Cerebellar cortex (tissue), 1 donor: ENCODE results near the gene ITIH4.

Source experiments
- DNase-seq: peaks from one replicate; pipeline ENCODE4 v3.0.0-alpha.2; 2015; ENCODE audit warnings: low spot score

The ITIH4 gene

GRCh38 chr3:52848617-52849016, 18.1 kb upstream of the ITIH4 start:
- no peak for DNase-seq

- no peak for DNase-seq
Measured at GRCh38 chr3:52847726-52848125, 17.3 kb upstream of the ITIH4 start.

DNA sequence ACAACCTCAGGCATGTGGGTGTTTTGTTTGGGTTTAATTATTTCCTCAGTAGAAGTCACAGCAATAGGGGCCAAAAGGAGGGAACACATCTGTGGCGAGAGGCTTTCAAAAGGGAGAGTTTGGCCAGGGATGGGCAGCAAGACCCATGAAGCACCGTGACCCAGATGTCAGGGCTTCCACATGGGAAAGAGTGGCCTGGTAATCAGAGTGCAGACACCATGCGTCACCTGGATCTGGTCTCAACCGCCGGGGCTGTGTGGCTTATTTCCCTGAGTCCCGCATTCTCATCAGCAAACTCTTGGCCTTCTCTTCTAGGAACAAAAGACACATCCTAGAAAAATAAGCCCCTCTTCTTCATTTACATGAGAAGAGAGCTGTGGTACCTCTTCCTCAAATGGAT, 16.8 kb upstream of the ITIH4 start:
- DNase-seq: no peak

DNA sequence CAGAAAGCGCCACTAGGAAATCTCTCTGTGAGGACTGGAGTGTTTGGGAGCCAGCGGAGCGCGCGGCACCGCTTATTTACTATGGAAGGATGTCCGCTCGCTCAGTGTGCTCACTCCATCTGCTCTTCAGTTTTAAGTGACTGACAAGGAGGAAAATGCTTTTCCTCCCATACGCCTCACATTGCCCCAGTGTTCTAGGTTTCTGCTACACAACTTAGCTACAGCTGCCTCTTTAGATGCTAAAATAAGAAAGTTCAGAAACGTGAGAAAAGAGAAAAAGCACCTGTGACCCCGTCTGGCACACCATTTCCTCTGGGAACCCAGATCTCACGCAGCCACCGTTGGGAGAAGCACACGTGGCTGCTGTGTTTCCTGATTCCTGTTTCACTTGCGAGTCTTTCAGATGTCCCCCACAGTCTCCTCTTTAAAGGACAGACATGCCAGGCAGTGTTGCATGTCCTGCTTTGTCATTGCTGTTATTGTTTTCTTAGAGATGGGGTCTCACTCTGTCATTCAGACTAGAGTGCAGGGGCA, 16.0 kb upstream of the ITIH4 start:
- DNase-seq: peak; percentile 61

DNA sequence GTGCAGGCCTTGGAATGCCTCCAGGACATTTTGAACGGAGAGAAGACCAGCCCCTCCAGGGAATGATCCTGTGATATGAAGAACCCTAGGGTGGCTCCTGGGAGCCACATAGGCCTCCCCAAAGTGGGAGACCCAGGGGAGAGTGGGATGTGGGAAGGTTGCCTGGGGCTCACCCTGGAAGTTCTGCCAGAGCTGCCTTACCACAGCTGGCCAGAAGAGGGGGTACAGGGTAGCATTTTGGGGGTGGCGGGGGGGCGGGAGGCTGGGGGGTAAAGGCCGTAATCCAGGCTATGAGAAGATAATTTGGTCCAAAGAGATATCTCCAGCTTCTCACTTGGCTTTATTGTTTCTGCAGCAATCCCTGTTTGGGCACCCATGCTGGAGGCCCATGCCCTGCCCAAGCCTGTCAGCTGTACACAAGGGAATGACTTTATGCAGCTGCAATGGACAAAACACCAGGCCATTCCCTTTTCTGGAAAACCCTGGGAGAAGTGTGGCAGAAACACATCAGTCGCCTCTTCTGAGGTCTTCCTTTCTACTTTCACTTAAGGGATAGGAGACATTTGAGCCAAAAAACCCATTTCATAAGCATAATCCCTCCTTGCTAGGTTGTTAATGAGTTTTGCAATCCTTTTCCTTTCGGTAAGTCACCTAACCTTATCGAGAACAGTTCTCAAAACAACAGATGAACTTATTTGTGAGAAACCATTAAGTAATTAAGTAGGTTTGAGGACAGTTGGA, 15.4 kb upstream of the ITIH4 start:
- DNase-seq: no peak

GRCh38 chr3:52845157-52845556, 14.7 kb upstream of the ITIH4 start:
- no peak for DNase-seq

DNA sequence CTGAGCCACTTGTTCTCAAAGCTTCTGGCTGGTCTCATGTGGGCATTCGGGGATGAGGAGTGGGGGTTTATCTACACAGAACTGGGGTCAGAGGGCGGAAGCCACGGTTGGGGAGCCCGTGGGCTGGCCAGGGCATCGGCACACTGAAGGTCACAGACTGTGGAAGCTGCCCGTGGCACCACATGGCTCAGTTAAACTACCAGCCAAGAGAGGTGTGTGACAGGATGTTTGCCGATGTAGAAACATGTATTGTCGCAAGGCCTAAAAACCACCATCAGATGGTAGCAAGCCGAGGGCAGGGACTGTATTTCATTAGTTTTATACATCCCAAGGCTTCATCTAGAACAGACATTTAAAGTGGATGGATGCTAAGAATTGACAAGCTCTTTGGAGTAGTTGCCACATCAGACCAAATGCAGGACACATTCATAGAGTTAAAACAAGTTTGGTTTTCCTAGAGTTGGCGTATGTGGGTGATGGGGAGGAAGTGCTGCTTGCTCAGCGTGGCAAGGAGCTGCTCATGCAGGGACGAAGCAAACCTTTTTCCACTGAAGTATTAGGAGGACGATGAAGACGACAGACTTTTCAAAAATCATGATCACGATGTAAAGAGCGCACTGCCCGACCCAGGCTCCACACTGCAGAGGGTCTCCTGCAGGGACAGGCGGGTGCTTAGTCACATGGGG, 14.0 kb upstream of the ITIH4 start:
- DNase-seq: no peak

DNA sequence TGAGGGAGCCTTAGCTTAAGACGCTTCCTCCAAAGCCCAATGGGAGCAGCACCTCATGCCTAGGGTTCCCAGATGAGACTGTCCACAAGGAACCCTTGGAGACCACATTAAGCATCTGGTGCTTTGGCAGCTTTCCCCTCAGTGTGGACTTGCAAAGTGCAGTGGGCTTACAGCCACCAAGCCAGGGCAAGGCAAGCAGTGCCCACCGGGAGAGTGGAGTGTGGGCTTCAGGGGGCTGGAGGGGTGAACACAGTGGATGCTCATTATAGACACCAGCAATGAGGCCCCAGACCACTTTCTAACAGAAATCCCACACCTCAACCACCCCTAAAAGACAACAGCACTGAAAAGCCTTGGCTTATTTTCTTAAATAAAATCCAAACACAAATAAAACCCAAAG, 13.4 kb upstream of the ITIH4 start:
- no peak for DNase-seq

DNA sequence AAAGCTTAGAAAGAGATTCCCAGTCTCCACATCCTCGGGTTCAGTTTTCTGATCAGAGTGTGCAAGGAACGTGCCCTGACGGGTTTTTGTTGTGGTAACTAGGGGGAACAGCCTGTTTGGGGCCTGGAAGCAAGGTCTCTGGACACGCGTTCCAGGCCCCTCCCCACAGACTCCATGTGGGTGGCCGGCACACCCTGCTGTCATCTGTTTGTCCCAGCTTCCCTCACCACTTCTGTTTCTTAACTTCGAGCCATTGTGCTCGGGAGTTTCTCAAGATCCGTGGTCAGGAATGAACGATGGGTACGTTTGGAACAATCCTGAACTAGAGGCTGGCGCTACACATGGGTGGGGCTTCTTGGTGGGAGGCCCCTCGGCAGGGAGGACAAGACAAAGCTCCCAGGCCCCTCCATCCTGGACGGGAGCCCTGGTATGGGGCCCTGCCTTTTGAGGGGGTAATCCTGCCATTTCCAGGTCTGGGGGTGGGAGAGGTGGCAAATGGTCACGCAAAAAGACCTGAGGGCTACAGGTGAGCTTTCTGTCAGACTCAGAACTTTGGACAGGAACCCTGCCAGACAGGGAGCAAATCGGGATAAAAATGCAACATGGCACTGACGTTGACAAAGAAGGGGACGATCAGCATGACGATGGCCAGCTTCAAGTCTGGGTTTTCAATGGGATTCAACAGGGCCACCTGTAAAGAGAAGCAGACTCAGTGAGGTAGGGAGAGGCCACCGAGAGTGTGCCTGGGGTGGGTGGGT, 12.8 kb upstream of the ITIH4 start:
- DNase-seq: no peak

GRCh38 chr3:52842424-52842823, 12.0 kb upstream of the ITIH4 start:
- no peak for DNase-seq

DNA sequence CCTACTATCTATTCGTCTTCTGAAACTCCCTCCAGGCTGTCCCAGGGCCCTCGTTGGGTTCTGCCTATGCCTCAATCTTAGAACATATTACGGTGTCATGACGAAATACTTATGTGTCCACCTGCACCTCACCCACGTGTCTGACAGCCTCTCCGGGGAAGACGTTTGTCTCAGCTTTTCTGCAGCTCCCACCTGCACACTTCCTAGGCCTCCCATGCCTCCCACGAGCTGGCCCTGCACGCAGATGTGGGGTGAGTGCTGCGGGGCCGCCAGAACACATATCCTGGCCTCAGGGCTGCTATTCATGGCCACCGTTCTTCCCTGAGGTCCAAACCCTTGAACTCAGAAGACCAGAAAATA, 11.5 kb upstream of the ITIH4 start:
- DNase-seq: no peak

DNA sequence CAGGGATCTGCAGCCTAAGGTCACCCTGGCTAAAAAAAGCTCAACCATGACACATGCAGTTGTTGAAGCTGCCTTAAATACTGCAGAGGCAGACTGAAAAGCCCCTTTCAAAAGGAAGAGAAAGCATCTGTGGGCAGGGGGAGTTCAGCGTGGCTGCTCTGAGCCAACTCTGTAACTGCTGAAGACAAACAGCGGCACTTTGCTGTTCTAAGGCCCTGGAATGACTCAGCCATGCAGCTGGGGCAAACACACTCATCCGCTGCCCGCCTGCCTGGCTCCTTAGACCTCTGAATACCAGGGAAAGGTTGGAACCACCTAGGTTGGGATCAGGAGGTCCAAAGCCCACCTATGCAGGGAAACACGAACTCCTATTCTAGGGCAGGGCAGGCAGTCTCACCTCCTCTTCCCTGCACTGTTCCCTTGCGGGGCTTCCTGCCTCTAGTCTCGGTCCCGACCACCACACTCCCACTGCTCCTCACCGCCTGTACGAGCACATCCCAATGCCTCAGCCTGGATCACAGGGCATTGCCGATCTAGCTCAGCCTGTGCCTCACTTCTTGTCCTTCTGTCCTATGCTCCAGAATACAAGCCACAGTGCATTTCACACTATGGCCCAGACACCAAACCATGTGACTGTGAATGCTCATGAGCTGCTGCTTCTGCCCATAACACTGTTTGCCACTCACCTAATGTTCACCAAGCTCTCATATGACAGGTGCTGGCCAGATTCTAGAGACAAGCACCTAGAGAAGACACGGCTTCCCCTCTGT, 10.9 kb upstream of the ITIH4 start:
- no peak for DNase-seq

GRCh38 chr3:52839892-52840545, 9.5 kb upstream of the ITIH4 start:
- no peak for DNase-seq

DNA sequence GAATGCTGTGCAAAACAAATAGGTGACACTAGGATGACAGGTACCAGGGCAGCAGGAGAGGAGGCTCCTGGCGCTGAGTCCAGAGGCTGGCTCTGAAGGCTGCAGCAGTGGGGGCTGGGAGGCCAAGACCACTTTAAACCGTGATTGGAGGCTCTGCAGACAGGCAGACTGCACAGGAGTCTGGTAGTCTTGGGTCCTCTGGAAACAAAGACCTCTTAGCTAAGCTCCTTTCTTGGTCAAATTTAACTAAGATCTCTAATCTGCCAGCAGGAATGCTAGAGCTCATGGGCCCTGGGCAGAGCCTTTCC, 8.8 kb upstream of the ITIH4 start:
- DNase-seq: no peak

DNA sequence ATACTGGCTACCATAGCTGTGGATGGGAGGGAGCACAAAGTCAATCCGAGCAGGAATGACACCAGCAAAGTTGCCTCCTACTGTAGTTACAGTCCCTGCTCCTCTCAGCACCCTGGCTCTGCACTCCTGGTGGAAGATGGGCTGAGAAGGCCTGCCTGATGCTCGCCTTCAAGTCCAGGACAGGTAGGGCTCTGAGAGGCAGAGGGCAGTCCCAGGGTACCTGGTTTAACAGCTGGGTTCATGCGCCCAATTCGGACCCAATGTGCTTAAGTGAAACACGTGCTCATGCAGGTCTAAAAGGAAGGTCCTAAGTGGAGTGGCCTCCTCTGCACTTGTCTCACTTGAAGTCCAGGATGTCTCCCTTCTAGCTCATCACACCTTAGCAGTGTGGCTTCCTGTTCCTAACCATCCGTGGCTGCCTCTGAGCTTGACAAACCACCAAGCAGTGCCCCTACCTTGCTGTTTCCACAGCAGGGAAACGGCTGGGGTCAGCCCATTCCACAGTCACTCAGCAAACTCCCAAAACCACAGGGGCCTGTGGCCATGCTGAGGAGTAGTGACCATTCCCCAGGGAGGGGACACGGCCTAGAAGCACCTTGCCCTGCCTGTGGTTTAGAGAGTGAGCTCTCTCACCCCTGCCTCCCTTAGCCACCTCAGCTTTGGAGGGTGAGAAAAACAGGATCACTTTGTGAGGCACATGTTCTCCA, 8.2 kb upstream of the ITIH4 start:
- DNase-seq: no peak

DNA sequence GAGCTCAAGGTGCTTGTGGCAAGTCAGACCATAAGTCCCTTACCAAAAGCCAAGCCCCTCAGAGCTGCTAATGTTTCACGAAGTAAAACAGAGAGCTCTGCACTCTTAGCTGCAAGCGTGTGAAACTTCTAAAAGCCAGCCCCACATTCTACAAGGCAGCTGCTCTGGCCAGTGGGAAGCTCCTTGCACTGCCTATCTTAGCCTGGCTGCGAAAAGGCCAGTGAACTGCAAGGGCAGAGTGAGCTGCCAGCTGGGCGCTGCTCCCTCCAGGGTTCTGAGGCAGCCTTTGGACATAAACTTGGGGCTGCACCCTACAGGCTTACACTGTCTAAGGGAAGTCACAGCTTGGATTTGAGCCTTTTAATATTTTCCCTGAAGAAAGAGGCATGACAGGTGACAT, 6.5 kb upstream of the ITIH4 start:
- no peak for DNase-seq

GRCh38 chr3:52836471-52836845, 6.0 kb upstream of the ITIH4 start:
- no peak for DNase-seq

DNA sequence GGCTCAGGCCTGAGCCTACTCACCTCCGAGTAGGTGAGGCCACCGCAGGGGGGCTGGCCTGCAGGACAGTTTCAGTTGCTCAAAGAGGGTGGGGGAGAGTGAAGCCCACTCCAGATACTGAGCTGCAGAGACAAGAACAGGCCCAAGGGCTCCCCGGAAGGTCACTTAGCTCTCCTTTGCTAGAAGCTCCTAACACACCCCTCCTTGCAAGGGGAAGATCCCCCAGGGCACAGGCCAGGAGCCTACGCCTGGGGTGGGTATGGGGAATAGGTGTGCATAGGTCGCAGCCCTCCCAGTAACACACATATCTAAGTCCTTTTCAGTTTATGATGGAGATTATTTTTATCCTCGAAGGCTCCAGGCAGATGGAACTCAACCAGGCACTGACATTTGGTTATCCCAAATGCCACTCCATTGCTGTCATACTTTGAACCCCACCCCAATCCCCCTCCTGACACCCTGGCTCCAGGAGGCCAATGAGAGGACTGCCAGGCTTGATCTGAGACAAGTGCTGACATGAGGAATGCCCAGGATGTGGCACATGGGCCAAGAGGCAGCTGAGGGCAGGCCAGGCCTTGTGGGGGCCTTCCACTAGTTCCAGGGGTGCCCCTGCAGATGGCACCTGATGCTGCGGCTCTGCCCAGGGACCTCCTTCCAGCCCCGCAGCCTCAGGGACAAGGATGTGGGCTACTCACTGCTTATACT, 5.4 kb upstream of the ITIH4 start:
- no peak for DNase-seq

- DNase-seq: no peak
Measured at GRCh38 chr3:52834871-52835501, 4.5 kb upstream of the ITIH4 start, which contains the start of gene MUSTN1. MUSTN1 (minus strand) TSS chr3:52835019; CDS start chr3:52834948, 71 bp downstream.

- no peak for DNase-seq
Measured at GRCh38 chr3:52833202-52833601, 2.7 kb upstream of the ITIH4 start.
